GM23338 (cell line): Measurements from ENCODE around the gene SSTR1. TPM values are rescaled to one million over a fixed set of nuclear protein-coding genes. Genes with fewer than 3 reads are reported as not detected.

Source experiments
- ATAC-seq: fragments of 200-7000 bp; cut with Tn5 transposase; 3 replicates; pipeline ENCODE4 v1.9.1; 2020
- DNase-seq: peaks from one replicate; pipeline ENCODE4 v3.0.0-alpha.2; 2015; ENCODE audit warnings: low spot score
- H2AFZ ChIP-seq: fragments of 200-600 bp; sonication (generic); 2 replicates; pipeline ENCODE4 v1.8.0; 2016; ENCODE audit warnings: antibody characterized with exemption, mild to moderate bottlenecking, moderate library complexity
- H3F3A ChIP-seq: fragments of 200-600 bp; sonication (generic); replicated peaks from 2 replicates; pipeline ENCODE4 v1.8.0; 2017; ENCODE audit warnings: antibody characterized with exemption, mixed run types, low read depth
- H3K27ac ChIP-seq: fragments of 200-600 bp; sonication (generic); 2 replicates; pipeline ENCODE4 v1.6.1; 2016; ENCODE audit warnings: low read depth
- H3K27me3 ChIP-seq: fragments of 200-600 bp; sonication (generic); 2 replicates; pipeline ENCODE4 v1.8.0; 2016; ENCODE audit warnings: mild to moderate bottlenecking, mixed run types, moderate library complexity; ENCODE audit not compliant: insufficient read depth
- H3K36me3 ChIP-seq: fragments of 200-600 bp; sonication (generic); 2 replicates; pipeline ENCODE4 v1.8.0; 2016; ENCODE audit warnings: mild to moderate bottlenecking; ENCODE audit not compliant: insufficient read depth
- H3K4me1 ChIP-seq: fragments of 200-600 bp; sonication (generic); 2 replicates; pipeline ENCODE4 v1.8.0; 2016; ENCODE audit warnings: mild to moderate bottlenecking, moderate library complexity; ENCODE audit not compliant: insufficient read depth
- H3K4me2 ChIP-seq: fragments of 200-600 bp; sonication (generic); 2 replicates; pipeline ENCODE4 v1.7.1; 2017; ENCODE audit warnings: mixed run types
- H3K4me3 ChIP-seq: fragments of 200-600 bp; sonication (generic); 2 replicates; pipeline ENCODE4 v1.6.1; 2016; ENCODE audit warnings: mixed run types
- H3K79me2 ChIP-seq: fragments of 200-600 bp; sonication (generic); replicated peaks from 2 replicates; pipeline ENCODE4 v1.8.0; 2017; ENCODE audit warnings: mild to moderate bottlenecking; ENCODE audit not compliant: insufficient read depth
- H3K9me2 ChIP-seq: fragments of 200-600 bp; sonication (generic); 2 replicates; pipeline ENCODE4 v1.8.0; 2017; ENCODE audit not compliant: insufficient read depth
- H4K20me1 ChIP-seq: fragments of 200-600 bp; sonication (generic); replicated peaks from 2 replicates; pipeline ENCODE4 v1.8.0; 2017; ENCODE audit warnings: mild to moderate bottlenecking; ENCODE audit not compliant: insufficient read depth
- H3K27ac Mint-ChIP-seq: 2 replicates; pipeline ENCODE4 v1.8.0; 2020; ENCODE audit warnings: inconsistent platforms, mild to moderate bottlenecking, moderate library complexity, mixed read lengths
- H3K27me3 Mint-ChIP-seq: 3 replicates; pipeline ENCODE4 v1.8.0; 2022; ENCODE audit warnings: low read depth, mild to moderate bottlenecking, moderate library complexity, mixed read lengths, inconsistent platforms; ENCODE audit not compliant: insufficient read depth, poor library complexity
- H3K36me3 Mint-ChIP-seq: 3 replicates; pipeline ENCODE4 v1.8.0; 2021; ENCODE audit warnings: low read depth, mild to moderate bottlenecking, inconsistent platforms, moderate library complexity, mixed read lengths
- H3K4me1 Mint-ChIP-seq: 3 replicates; pipeline ENCODE4 v1.8.0; 2020; ENCODE audit warnings: mild to moderate bottlenecking, inconsistent platforms, mixed read lengths
- H3K4me3 Mint-ChIP-seq: 3 replicates; pipeline ENCODE4 v1.8.0; 2021; ENCODE audit warnings: moderate library complexity, mild to moderate bottlenecking, inconsistent platforms, mixed read lengths
- H3K9me3 Mint-ChIP-seq: 3 replicates; pipeline ENCODE4 v1.8.0; 2020; ENCODE audit warnings: moderate library complexity, mild to moderate bottlenecking, inconsistent platforms, mixed read lengths
- CREB1 ChIP-seq: fragments of 250-450 bp; sonication (Bioruptor Pico); IDR thresholded peaks from 2 replicates; pipeline ENCODE4 v1.5.0; 2020; ENCODE audit warnings: low read depth, mild to moderate bottlenecking, moderate library complexity
- CTCF ChIP-seq, 2 experiments: fragments of 200-600 bp in 1 of 2; sonication (generic) in 1 of 2; conservative IDR thresholded peaks; 2 replicates each; pipeline versions ENCODE4 v1.5.1 to v1.6.1; 2016 to 2017; ENCODE audit warnings: antibody characterized with exemption in 2 of 2, low read depth in 2 of 2, mild to moderate bottlenecking in 2 of 2, moderate library complexity in 1 of 2
- ETS1 ChIP-seq: IDR thresholded peaks from 2 replicates; pipeline ENCODE4 v1.6.1; 2016; ENCODE audit warnings: antibody characterized with exemption
- EZH2phosphoT487 ChIP-seq: fragments of 200-600 bp; sonication (generic); IDR thresholded peaks from one replicate; pipeline ENCODE4 v1.8.1; 2018; ENCODE audit warnings: antibody characterized with exemption; ENCODE audit not compliant: unreplicated experiment
- NANOG ChIP-seq: IDR thresholded peaks from 2 replicates; pipeline ENCODE4 v1.6.1; 2016; ENCODE audit warnings: antibody characterized with exemption, borderline replicate concordance
- POLR2AphosphoS5 ChIP-seq: IDR thresholded peaks from 2 replicates; pipeline ENCODE4 v1.6.1; 2016; ENCODE audit warnings: antibody characterized with exemption, low read depth
- REST ChIP-seq: IDR thresholded peaks from one replicate; pipeline ENCODE4 v1.6.1; 2018; ENCODE audit warnings: antibody characterized with exemption; ENCODE audit not compliant: unreplicated experiment
- STAT1 ChIP-seq: IDR thresholded peaks from one replicate; pipeline ENCODE4 v1.6.1; 2016; ENCODE audit warnings: antibody characterized with exemption; ENCODE audit not compliant: unreplicated experiment
- polyA plus RNA-seq: library from polyadenylated mRNA; unstranded; fragments of >200 nt; fragmentation: Nextera tagmentation; extraction: Ambion mirVana; gene quantifications from 2 replicates; pipeline ENCODE4 v1.2.1, GENCODE V29; 2016
- total RNA-seq: library from RNA; depleted of rRNA; stranded (reverse); fragments of >200 nt; shearing (Covaris generic); gene quantifications from 2 replicates; pipeline ENCODE4 v1.2.3, GENCODE V29; 2014

SSTR1 gene
- total and polyA plus RNA-seq, 2 experiments from 2014 or later, result 0.42 to 0.80 TPM

GRCh38 chr14:38185671-38186070 lies 22.0 kb upstream of the SSTR1 start:
- H3K36me3 Mint-ChIP-seq, result peaks cover 48% of the 10 kb centered on the region
- Histone ChIP-seq H3K27ac (no peak overlapping the region), H4K20me1 (no peaks in the 10 kb centered on the region), H3F3A (no peaks in the 10 kb centered on the region), H2AFZ (no peak overlapping the region), H3K79me2 (peaks cover 8% of the 10 kb centered on the region; the same call in 1 of the 2 replicates), H3K4me2 (no peak overlapping the region), H3K4me1 (peaks cover 31% of the 10 kb centered on the region), H3K27me3 (no peaks in the 10 kb centered on the region), H3K4me3 (no peak overlapping the region), H3K9me2 (0 out of 2 replicates have a peak, but pooled peaks cover 9% of the 10 kb centered on the region), H3K36me3 (peaks cover 1% of the 10 kb centered on the region; the same call in 1 of the 2 replicates)
- TF ChIP-seq POLR2AphosphoS5 (no peak), ETS1 (no peak)
- H3K27me3 Mint-ChIP-seq, result peaks cover 2% of the 10 kb centered on the region
- peaks cover 4% of the 10 kb centered on the region; the same call in 2 of the 3 replicates for H3K9me3 Mint-ChIP-seq
- DNase-seq (no peak), ATAC-seq (no peak)
- H3K27ac Mint-ChIP-seq, result 0 out of 2 replicates have a peak overlapping the region, but pooled peaks have one; percentile 4
- H3K4me1 Mint-ChIP-seq, result peaks cover 48% of the 10 kb centered on the region
- H3K4me3 Mint-ChIP-seq, result no peak overlapping the region

GRCh38 chr14:38186216-38186615 lies 21.5 kb upstream of the SSTR1 start:
- Histone ChIP-seq H3K4me1 (peaks cover 31% of the 10 kb centered on the region), H4K20me1 (no peaks in the 10 kb centered on the region), H3K9me2 (0 out of 2 replicates have a peak, but pooled peaks cover 9% of the 10 kb centered on the region), H2AFZ (no peak overlapping the region), H3K79me2 (peaks cover 14% of the 10 kb centered on the region), H3K36me3 (no peaks in the 10 kb centered on the region), H3K4me3 (no peak overlapping the region), H3K27ac (no peak overlapping the region), H3K4me2 (no peak overlapping the region), H3K27me3 (no peaks in the 10 kb centered on the region), H3F3A (no peaks in the 10 kb centered on the region)
- Mint-ChIP-seq H3K27me3 (peaks cover 5% of the 10 kb centered on the region), H3K36me3 (peaks cover 53% of the 10 kb centered on the region), H3K9me3 (peaks cover 8% of the 10 kb centered on the region; the same call in 2 of the 3 replicates), H3K4me3 (no peak overlapping the region), H3K27ac (no peak overlapping the region), H3K4me1 (peaks cover 48% of the 10 kb centered on the region)
- DNase-seq (no peak), ATAC-seq (no peak)
- TF ChIP-seq CTCF (conservative IDR thresholded peaks at IDR 0.05; ENCODE audit: low read depth in 2 of 2) (no peak), NANOG (no peak), ETS1 (no peak), EZH2phosphoT487 (no peak), CREB1 (no peak), STAT1 (no peak), REST (no peak)
